ENCODE results near the gene CX3CL1.

CX3CL1 gene

GRCh38 chr16:57401943-57402640 is 29.8 kb downstream of the CX3CL1 start:
- H3K27ac ChIP-seq, result no peak overlapping the region
- TF ChIP-seq FOXP2 (optimal IDR thresholded peaks at IDR 0.05; ENCODE audit: control extremely low read depth, extremely low read length, insufficient read depth), result no peak
- TF ChIP-seq POLR2AphosphoS5 (IDR thresholded peaks at IDR 0.05; ENCODE audit: borderline replicate concordance, low read depth, low read length), result no peak
- TF ChIP-seq EZH2 (IDR thresholded peaks at IDR 0.05), result no peak
- H3K9ac ChIP-seq (ENCODE audit: insufficient read length), result no peak overlapping the region
- H3K36me3 ChIP-seq (ENCODE audit: insufficient read depth, low read length), result no peaks in the 10 kb centered on the region
- H3K9me3 ChIP-seq (ENCODE audit: low read depth, low read length), result no peaks in the 10 kb centered on the region
- no peak overlapping the region for H3K4me3 ChIP-seq
- DNase-seq (ENCODE audit: low read depth, low spot score), result no peak

- H3K27ac ChIP-seq, result no peak within 1 kb of the TSS
- no peak within 1 kb of the TSS for H3K4me3 ChIP-seq
- TF ChIP-seq EZH2 (IDR thresholded peaks at IDR 0.05), result no peak
- no peak for TF ChIP-seq POLR2AphosphoS5 (IDR thresholded peaks at IDR 0.05; ENCODE audit: borderline replicate concordance, low read depth, low read length)
- TF ChIP-seq FOXP2 (optimal IDR thresholded peaks at IDR 0.05; ENCODE audit: control extremely low read depth, extremely low read length, insufficient read depth), result no peak
- DNase-seq (ENCODE audit: low read depth, low spot score), result no peak
- H3K9ac ChIP-seq (ENCODE audit: insufficient read length), result no peak within 1 kb of the TSS
- H3K9me3 ChIP-seq (ENCODE audit: low read depth, low read length), result no peaks in the 10 kb centered on the region
- H3K36me3 ChIP-seq (ENCODE audit: insufficient read depth, low read length), result no peaks in the 10 kb centered on the region
Observed at GRCh38 chr16:57403965-57404817, 31.9 kb downstream of the CX3CL1 start, which contains the start of gene CCL17. CCL17 (plus strand) TSS chr16:57404767; CDS start chr16:57413933, 9,166 bp downstream.

GRCh38 chr16:57405097-57405496 is 32.8 kb downstream of the CX3CL1 start:
- H3K36me3 ChIP-seq (ENCODE audit: insufficient read depth, low read length), result no peaks in the 10 kb centered on the region
- H3K9me3 ChIP-seq (ENCODE audit: low read depth, low read length), result no peaks in the 10 kb centered on the region
- DNase-seq (ENCODE audit: low read depth, low spot score), result no peak
- H3K9ac ChIP-seq (ENCODE audit: insufficient read length), result no peak overlapping the region
- no peak overlapping the region for H3K27ac ChIP-seq
- no peak overlapping the region for H3K4me3 ChIP-seq
- TF ChIP-seq EZH2 (IDR thresholded peaks at IDR 0.05), result no peak
- no peak for TF ChIP-seq POLR2AphosphoS5 (IDR thresholded peaks at IDR 0.05; ENCODE audit: borderline replicate concordance, low read depth, low read length)
- TF ChIP-seq FOXP2 (optimal IDR thresholded peaks at IDR 0.05; ENCODE audit: control extremely low read depth, extremely low read length, insufficient read depth), result no peak

- no peaks in the 10 kb centered on the region for H3K9me3 ChIP-seq (ENCODE audit: low read depth, low read length)
- no peak for DNase-seq (ENCODE audit: low read depth, low spot score)
- H3K36me3 ChIP-seq (ENCODE audit: insufficient read depth, low read length), result no peaks in the 10 kb centered on the region
- H3K27ac ChIP-seq, result no peak overlapping the region
- no peak overlapping the region for H3K4me3 ChIP-seq
- H3K9ac ChIP-seq (ENCODE audit: insufficient read length), result no peak overlapping the region
- TF ChIP-seq FOXP2 (optimal IDR thresholded peaks at IDR 0.05; ENCODE audit: control extremely low read depth, extremely low read length, insufficient read depth) (no peak), POLR2AphosphoS5 (IDR thresholded peaks at IDR 0.05; ENCODE audit: borderline replicate concordance, low read depth, low read length) (no peak), EZH2 (IDR thresholded peaks at IDR 0.05) (no peak)
Observed at GRCh38 chr16:57406881-57407280, 34.6 kb downstream of the CX3CL1 start.

- TF ChIP-seq POLR2AphosphoS5 (IDR thresholded peaks at IDR 0.05; ENCODE audit: borderline replicate concordance, low read depth, low read length), result no peak
- TF ChIP-seq FOXP2 (optimal IDR thresholded peaks at IDR 0.05; ENCODE audit: control extremely low read depth, extremely low read length, insufficient read depth), result no peak
- TF ChIP-seq EZH2 (IDR thresholded peaks at IDR 0.05), result no peak
- Histone ChIP-seq H3K4me3 (no peak overlapping the region), H3K36me3 (ENCODE audit: insufficient read depth, low read length) (no peaks in the 10 kb centered on the region), H3K9ac (ENCODE audit: insufficient read length) (no peak overlapping the region), H3K9me3 (ENCODE audit: low read depth, low read length) (no peaks in the 10 kb centered on the region), H3K27ac (no peak overlapping the region)
- no peak for DNase-seq (ENCODE audit: low read depth, low spot score)
Observed at GRCh38 chr16:57407521-57408353, 35.4 kb downstream of the CX3CL1 start.

GRCh38 chr16:57409065-57409464 is 36.8 kb downstream of the CX3CL1 start:
- TF ChIP-seq FOXP2 (optimal IDR thresholded peaks at IDR 0.05; ENCODE audit: control extremely low read depth, extremely low read length, insufficient read depth) (no peak), EZH2 (IDR thresholded peaks at IDR 0.05) (no peak), POLR2AphosphoS5 (IDR thresholded peaks at IDR 0.05; ENCODE audit: borderline replicate concordance, low read depth, low read length) (no peak)
- Histone ChIP-seq H3K9ac (ENCODE audit: insufficient read length) (no peak overlapping the region), H3K9me3 (ENCODE audit: low read depth, low read length) (no peaks in the 10 kb centered on the region), H3K4me3 (no peak overlapping the region), H3K27ac (no peak overlapping the region), H3K36me3 (ENCODE audit: insufficient read depth, low read length) (no peaks in the 10 kb centered on the region)
- no peak for DNase-seq (ENCODE audit: low read depth, low spot score)

- DNase-seq (ENCODE audit: low read depth, low spot score), result no peak
- no peaks in the 10 kb centered on the region for H3K36me3 ChIP-seq (ENCODE audit: insufficient read depth, low read length)
- no peak overlapping the region for H3K27ac ChIP-seq
- H3K9me3 ChIP-seq (ENCODE audit: low read depth, low read length), result no peaks in the 10 kb centered on the region
- no peak overlapping the region for H3K9ac ChIP-seq (ENCODE audit: insufficient read length)
- no peak overlapping the region for H3K4me3 ChIP-seq
- no peak for TF ChIP-seq FOXP2 (optimal IDR thresholded peaks at IDR 0.05; ENCODE audit: control extremely low read depth, extremely low read length, insufficient read depth)
- TF ChIP-seq EZH2 (IDR thresholded peaks at IDR 0.05), result no peak
- no peak for TF ChIP-seq POLR2AphosphoS5 (IDR thresholded peaks at IDR 0.05; ENCODE audit: borderline replicate concordance, low read depth, low read length)
Observed at GRCh38 chr16:57409870-57410587, 37.7 kb downstream of the CX3CL1 start.

Measured in SK-N-MC (cell line).